Measurements from ENCODE around the gene BTNL9. TPM values are rescaled to one million over a fixed set of nuclear protein-coding genes. Genes with fewer than 3 reads are reported as not detected.

BTNL9 gene
- polyA plus RNA-seq, 3 donors: not detected

DNA sequence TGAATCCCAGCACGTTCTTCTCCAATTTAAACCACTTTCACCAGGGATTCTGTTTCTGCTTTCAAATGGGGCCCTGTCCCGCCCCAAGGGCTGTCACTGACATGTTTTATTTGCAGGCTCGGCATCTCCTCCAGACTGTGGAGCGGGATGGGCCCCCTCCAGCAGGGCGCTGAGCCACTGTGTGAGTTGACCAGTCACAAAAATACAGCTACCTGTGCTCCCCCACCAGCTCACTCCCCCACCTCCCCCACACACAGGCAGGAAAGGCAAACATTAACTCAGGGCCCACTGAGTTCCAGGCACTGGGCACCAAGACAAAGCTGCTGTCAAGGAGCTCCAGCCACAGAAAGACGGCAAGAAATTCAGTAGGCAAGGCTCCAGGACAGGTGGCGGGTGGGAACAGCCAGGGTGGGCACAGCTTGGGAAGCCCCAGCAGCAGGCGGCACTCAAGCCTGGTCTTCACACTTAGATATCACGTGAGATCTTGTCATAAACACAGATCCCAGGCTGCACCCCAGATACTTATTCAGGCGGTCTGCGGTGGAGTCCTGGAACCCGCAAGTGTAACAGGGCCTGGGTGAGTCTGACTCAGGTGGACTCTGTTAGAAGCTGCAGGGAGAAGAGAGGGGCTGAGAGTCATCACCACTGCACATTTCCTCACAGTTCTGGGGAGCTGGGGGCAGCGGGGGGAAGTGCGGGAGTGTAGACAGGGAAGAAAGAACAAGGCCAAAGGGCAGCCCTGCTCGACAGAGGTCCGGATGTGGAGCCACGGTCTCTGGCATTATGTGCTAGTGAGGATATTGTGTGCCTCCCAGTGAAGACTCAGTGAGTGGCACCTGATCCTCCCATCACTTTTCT lies 46.2 kb downstream of the BTNL9 start:
- 80% methylated on average over 10 of the region's 17 CpGs for WGBS (ENCODE audit: insufficient coverage)
- H2AFZ ChIP-seq (ENCODE audit: insufficient read depth, low read depth, low read length, poor library complexity, severe bottlenecking): no peak overlapping the region
- H3K27me3 ChIP-seq (ENCODE audit: control insufficient read depth in 2 of 2, insufficient read depth in 2 of 2, low read length in 2 of 2): peaks cover 5 to 44% of the 10 kb centered on the region in 2 donors
- Mint-ChIP-seq H3K27me3 (ENCODE audit: low read depth in 3 of 3) (peaks cover 20 to 51% (median 28%) of the 10 kb centered on the region in 3 donors), H3K36me3 (no peaks in the 10 kb centered on the region), H3K9me3 (peaks cover 0 to 3% (median 0%) of the 10 kb centered on the region in 7 donors), H3K4me1 (no peaks in the 10 kb centered on the region), H3K4me3 (no peak overlapping the region), H3K27ac (peak overlapping the region in 1 of 7 donors; percentile 51)
- no peak overlapping the region for H3K4me2 ChIP-seq (replicated peaks; ENCODE audit: extremely low read depth, low read length, poor library complexity, severe bottlenecking)
- DNase-seq: no peak
- H3K9ac ChIP-seq (ENCODE audit: insufficient read depth, low read length, poor library complexity, severe bottlenecking): no peak overlapping the region
- no peak overlapping the region for H3K4me3 ChIP-seq (replicated peaks in 1 of 3; ENCODE audit: low read depth in 2 of 3, low read length in 3 of 3)
- no peak overlapping the region for H3K27ac ChIP-seq (ENCODE audit: low read depth in 1 of 2, low read length in 2 of 2)
- no peaks in the 10 kb centered on the region for H3K36me3 ChIP-seq (replicated peaks in 1 of 2; ENCODE audit: control insufficient read depth in 1 of 2, insufficient read depth in 2 of 2, low read length in 2 of 2)
- TF ChIP-seq, protein P1, sequence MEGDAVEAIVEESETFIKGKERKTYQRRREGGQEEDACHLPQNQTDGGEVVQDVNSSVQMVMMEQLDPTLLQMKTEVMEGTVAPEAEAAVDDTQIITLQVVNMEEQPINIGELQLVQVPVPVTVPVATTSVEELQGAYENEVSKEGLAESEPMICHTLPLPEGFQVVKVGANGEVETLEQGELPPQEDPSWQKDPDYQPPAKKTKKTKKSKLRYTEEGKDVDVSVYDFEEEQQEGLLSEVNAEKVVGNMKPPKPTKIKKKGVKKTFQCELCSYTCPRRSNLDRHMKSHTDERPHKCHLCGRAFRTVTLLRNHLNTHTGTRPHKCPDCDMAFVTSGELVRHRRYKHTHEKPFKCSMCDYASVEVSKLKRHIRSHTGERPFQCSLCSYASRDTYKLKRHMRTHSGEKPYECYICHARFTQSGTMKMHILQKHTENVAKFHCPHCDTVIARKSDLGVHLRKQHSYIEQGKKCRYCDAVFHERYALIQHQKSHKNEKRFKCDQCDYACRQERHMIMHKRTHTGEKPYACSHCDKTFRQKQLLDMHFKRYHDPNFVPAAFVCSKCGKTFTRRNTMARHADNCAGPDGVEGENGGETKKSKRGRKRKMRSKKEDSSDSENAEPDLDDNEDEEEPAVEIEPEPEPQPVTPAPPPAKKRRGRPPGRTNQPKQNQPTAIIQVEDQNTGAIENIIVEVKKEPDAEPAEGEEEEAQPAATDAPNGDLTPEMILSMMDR (IDR thresholded peaks at IDR 0.05): no peak
- no peaks in the 10 kb centered on the region for H4K20me1 ChIP-seq (ENCODE audit: insufficient read depth, low read length)
- H3K79me2 ChIP-seq (ENCODE audit: insufficient read depth, low read length): no peaks in the 10 kb centered on the region
- intact Hi-C loops (cut with micrococcal nuclease): no loop called here
- no peaks in the 10 kb centered on the region for H3K9me3 ChIP-seq (replicated peaks in 1 of 2; ENCODE audit: control insufficient read depth in 1 of 2, insufficient read depth in 1 of 2, low read length in 2 of 2)
- H3K4me1 ChIP-seq (ENCODE audit: control insufficient read depth in 1 of 2, insufficient read depth in 2 of 2, low read length in 2 of 2): no peaks in the 10 kb centered on the region

GRCh38 chr5:181086884-181087205 lies 46.8 kb downstream of the BTNL9 start:
- Histone ChIP-seq H3K9me3 (replicated peaks in 1 of 2; ENCODE audit: control insufficient read depth in 1 of 2, insufficient read depth in 1 of 2, low read length in 2 of 2) (no peaks in the 10 kb centered on the region), H3K27me3 (ENCODE audit: control insufficient read depth in 2 of 2, insufficient read depth in 2 of 2, low read length in 2 of 2) (peaks cover 5 to 40% of the 10 kb centered on the region in 2 donors), H3K27ac (ENCODE audit: low read depth in 1 of 2, low read length in 2 of 2) (no peak overlapping the region), H3K4me2 (replicated peaks; ENCODE audit: extremely low read depth, low read length, poor library complexity, severe bottlenecking) (no peak overlapping the region), H3K9ac (ENCODE audit: insufficient read depth, low read length, poor library complexity, severe bottlenecking) (no peak overlapping the region), H3K79me2 (ENCODE audit: insufficient read depth, low read length) (no peaks in the 10 kb centered on the region), H2AFZ (ENCODE audit: insufficient read depth, low read depth, low read length, poor library complexity, severe bottlenecking) (no peak overlapping the region), H3K4me3 (replicated peaks in 1 of 3; ENCODE audit: low read depth in 2 of 3, low read length in 3 of 3) (no peak overlapping the region), H4K20me1 (ENCODE audit: insufficient read depth, low read length) (no peaks in the 10 kb centered on the region), H3K36me3 (replicated peaks in 1 of 2; ENCODE audit: control insufficient read depth in 1 of 2, insufficient read depth in 2 of 2, low read length in 2 of 2) (no peaks in the 10 kb centered on the region), H3K4me1 (ENCODE audit: control insufficient read depth in 1 of 2, insufficient read depth in 2 of 2, low read length in 2 of 2) (no peaks in the 10 kb centered on the region)
- intact Hi-C loops (cut with micrococcal nuclease): no loop called here
- Mint-ChIP-seq H3K9me3 (peaks cover 0 to 3% (median 0%) of the 10 kb centered on the region in 7 donors), H3K27me3 (ENCODE audit: low read depth in 3 of 3) (peaks cover 20 to 48% (median 28%) of the 10 kb centered on the region in 3 donors), H3K36me3 (no peaks in the 10 kb centered on the region), H3K4me1 (no peaks in the 10 kb centered on the region), H3K4me3 (no peak overlapping the region), H3K27ac (no peak overlapping the region)
- DNase-seq: no peak
- TF ChIP-seq, protein P1 (IDR thresholded peaks at IDR 0.05): no peak
- 83% methylated on average over 1 of the region's 7 CpGs for WGBS (ENCODE audit: insufficient coverage)

Measured in CD14-positive monocyte (primary cell).